ENCODE measurements around the gene RUNX2.

- TF ChIP-seq ZZZ3 (IDR thresholded peaks at IDR 0.05; ENCODE audit: control insufficient read depth, insufficient read length, low read depth) (no peak), NRF1 (conservative IDR thresholded peaks at IDR 0.05; ENCODE audit: low read depth, low read length) (no peak), NBN (IDR thresholded peaks at IDR 0.05) (no peak), HDAC2 (IDR thresholded peaks at IDR 0.05) (no peak), SMAD1 (IDR thresholded peaks at IDR 0.05; ENCODE audit: low read depth, partially characterized antibody) (no peak), POLR2AphosphoS5 (IDR thresholded peaks at IDR 0.05; ENCODE audit: low read length) (no peak), CTCF (IDR thresholded peaks at IDR 0.05 in 2 of 3, conservative IDR thresholded peaks at IDR 0.05 in 1 of 3; ENCODE audit: control insufficient read depth in 2 of 3, extremely low read depth in 1 of 3, insufficient read depth in 1 of 3, low read depth in 3 of 3, low read length in 3 of 3) (no peak), MTA2 (IDR thresholded peaks at IDR 0.05; ENCODE audit: low read depth) (no peak), GATAD2B (conservative IDR thresholded peaks at IDR 0.05; ENCODE audit: low read depth) (no peak), BCL3 (IDR thresholded peaks at IDR 0.05; ENCODE audit: borderline replicate concordance, insufficient read depth, low read depth, low read length, poor library complexity, severe bottlenecking) (no peak), CEBPB (IDR thresholded peaks at IDR 0.05; ENCODE audit: borderline replicate concordance in 1 of 2, low read depth in 2 of 2, low read length in 2 of 2) (no peak)
Measured at GRCh38 chr6:45417436-45417835, 89.3 kb downstream of the RUNX2 start.
